Fibroblast of pulmonary artery (primary cell): Measurements from ENCODE around the gene AKAP17A.

Experiments used
- DNase-seq: peaks from one replicate; pipeline ENCODE4 v3.0.0-alpha.2; 2010; ENCODE audit warnings: low read depth
- H3K4me3 ChIP-seq: replicated peaks from 2 replicates; pipeline ENCODE4 v1.5.1; 2011; ENCODE audit warnings: low read depth, mild to moderate bottlenecking, control low read depth, low read length, moderate library complexity
- CTCF ChIP-seq: IDR thresholded peaks from 2 replicates; pipeline ENCODE4 v1.5.1; 2011; ENCODE audit warnings: mild to moderate bottlenecking, control low read depth, low read length, inconsistent platforms; ENCODE audit errors: missing control alignments

AKAP17A gene

DNA sequence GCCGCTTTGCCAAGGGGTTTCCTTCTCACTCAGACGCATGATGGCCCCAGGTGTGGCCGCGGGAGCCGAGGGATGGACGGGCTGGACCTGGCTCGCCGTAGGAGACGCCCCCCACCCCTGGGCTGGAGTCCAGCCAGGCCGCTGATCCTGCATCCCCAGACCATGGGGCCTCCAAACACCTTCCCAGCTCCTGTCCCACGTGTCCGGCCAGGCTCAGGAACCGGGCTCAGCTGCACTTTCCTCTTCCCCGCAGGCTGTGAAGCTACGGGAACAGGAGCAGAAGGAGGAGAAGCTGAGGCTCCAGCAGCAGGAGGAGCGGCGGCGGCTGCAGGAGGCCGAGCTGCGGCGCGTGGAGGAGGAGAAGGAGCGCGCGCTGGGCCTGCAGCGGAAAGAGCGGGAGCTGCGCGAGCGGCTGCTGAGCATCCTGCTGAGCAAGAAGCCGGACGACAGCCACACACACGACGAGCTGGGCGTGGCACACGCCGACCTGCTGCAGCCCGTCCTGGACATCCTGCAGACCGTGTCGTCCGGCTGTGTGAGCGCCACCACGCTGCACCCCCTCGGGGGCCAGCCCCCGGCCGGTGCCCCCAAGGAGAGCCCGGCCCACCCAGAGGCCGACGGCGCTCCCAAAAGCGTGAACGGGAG lies 9.1 kb downstream of the AKAP17A start:
- no peak for DNase-seq
- TF ChIP-seq CTCF, result no peak
- no peak overlapping the region for H3K4me3 ChIP-seq

GRCh38 chrX:1601051-1601767 lies 9.8 kb downstream of the AKAP17A start:
- DNase-seq, result no peak
- TF ChIP-seq CTCF, result no peak

DNA sequence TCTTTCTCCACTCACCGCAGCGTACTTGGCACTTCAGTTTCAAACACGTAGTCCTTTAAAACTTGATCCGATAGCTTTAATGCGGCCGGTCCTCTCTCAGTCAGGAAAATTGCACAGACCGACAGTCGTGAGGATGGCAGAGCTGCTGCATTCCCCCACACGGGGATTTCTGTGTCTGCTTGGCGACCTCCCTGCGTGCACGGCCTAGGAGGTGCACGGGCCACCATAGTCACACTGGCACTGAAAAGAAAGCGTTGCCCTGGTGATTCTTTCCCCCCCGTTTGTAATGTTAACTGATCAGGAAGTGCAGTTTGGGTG lies 10.3 kb downstream of the AKAP17A start:
- TF ChIP-seq CTCF, result no peak
- DNase-seq, result no peak
- H3K4me3 ChIP-seq, result no peak overlapping the region

More at GRCh38 chrX:1601051-1601767, 9.8 kb downstream of the AKAP17A start:
- no peak overlapping the region for H3K4me3 ChIP-seq

DNA sequence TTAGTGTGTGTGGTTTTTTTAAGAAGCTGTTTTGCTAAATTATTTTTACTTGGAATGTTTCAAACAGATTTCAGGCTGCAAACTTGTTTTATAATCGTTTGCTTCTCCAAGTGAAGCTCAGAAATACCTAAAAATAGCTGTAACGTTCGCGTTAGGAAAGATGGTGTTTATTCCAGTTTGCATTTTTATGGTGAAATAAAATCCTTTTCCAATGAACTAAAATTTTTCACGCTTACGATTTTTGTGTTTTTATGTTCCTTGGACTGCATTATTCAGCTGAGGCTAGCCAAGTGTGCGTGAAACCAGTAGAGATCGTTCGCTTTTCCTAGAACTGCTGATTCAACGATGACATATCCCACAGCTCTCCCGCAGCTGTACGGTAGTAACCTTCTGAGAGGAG lies 10.9 kb downstream of the AKAP17A start:
- no peak for DNase-seq
- TF ChIP-seq CTCF, result no peak
- H3K4me3 ChIP-seq, result no peak overlapping the region

- no peak for TF ChIP-seq CTCF
- DNase-seq, result no peak
- no peak overlapping the region for H3K4me3 ChIP-seq
Measured at GRCh38 chrX:1606496-1606895, 15.1 kb downstream of the AKAP17A start.

DNA sequence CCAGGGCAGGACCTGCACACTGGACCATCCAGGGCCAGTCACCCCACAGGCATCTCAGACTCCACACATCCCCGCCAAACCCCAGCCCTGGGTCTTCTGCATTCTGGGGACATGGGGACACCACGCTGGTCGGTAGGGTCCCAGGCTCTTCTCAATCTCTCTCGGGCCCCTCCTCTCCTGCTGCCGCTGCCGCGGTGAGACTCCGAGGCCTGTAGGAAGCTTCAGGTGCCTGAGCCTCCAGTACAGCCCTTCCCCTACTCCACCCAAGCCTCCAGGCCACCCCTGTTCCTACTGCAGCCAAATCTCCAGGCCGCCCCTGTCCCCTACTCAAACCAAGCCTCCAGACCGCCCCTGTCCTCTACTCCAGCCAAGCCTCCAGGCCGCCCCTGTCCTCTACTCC lies 17.9 kb downstream of the AKAP17A start:
- no peak for DNase-seq
- no peak overlapping the region for H3K4me3 ChIP-seq
- no peak for TF ChIP-seq CTCF

- no peak overlapping the region for H3K4me3 ChIP-seq
- no peak for DNase-seq
- no peak for TF ChIP-seq CTCF
Measured at GRCh38 chrX:1609762-1610161, 18.4 kb downstream of the AKAP17A start.
